Prostate gland (tissue), 2 donors: Measurements from ENCODE around the gene LIME1. TPM values are rescaled to one million over a fixed set of nuclear protein-coding genes. Genes with fewer than 3 reads are reported as not detected.

Source experiments
- DNase-seq: peaks from one replicate; pipeline ENCODE4 v3.0.0-alpha.2; 2019; ENCODE audit warnings: low spot score
- H3K27ac ChIP-seq, 2 donors: fragments of 200-600 bp; sonication (generic); 2 replicates each; pipeline ENCODE4 v1.5.1; 2017 to 2019
- H3K27me3 ChIP-seq: fragments of 200-600 bp; sonication (generic); replicated peaks from 2 replicates; pipeline ENCODE4 v1.5.1; 2019; ENCODE audit not compliant: insufficient read depth
- H3K36me3 ChIP-seq, 2 donors: fragments of 200-600 bp; sonication (generic); 1 replicate in 1 of 2; 2 replicates in 1 of 2; pipeline versions ENCODE4 v1.5.1 to v1.8.1; 2017 to 2019
- H3K4me1 ChIP-seq: fragments of 200-600 bp; sonication (generic); replicated peaks from 2 replicates; pipeline ENCODE4 v1.5.1; 2019
- H3K4me3 ChIP-seq, 2 donors: fragments of 200-600 bp; sonication (generic); 2 replicates each; pipeline ENCODE4 v1.5.1; 2017 to 2019
- H3K9me3 ChIP-seq: fragments of 200-600 bp; sonication (generic); 2 replicates; pipeline ENCODE4 v1.5.1; 2017
- POLR2A ChIP-seq: fragments of 450-650 bp; IDR thresholded peaks from one replicate; pipeline ENCODE4 v1.6.1; 2016; ENCODE audit warnings: antibody characterized with exemption, mild to moderate bottlenecking
- POLR2AphosphoS5 ChIP-seq: sonication (generic); formaldehyde crosslinking; IDR thresholded peaks from one replicate; pipeline ENCODE4 v1.6.1; 2017; ENCODE audit warnings: antibody characterized with exemption
- WGBS: methylation state at CpG from one replicate; pipeline ENCODE4 v1.1.5; 2018; 5-methylcytosine and 5-hydroxymethylcytosine counted together
- intact Hi-C: fragments of 100-400 bp; cut with DNase I; formaldehyde crosslinking; loops from one replicate; pipeline ENCODE4 v1.14.2; 2022
- small RNA-seq, 2 donors: library from RNA; depleted of rRNA; stranded (forward); fragments of <200 nt; gene quantifications; one replicate each; pipeline ENCODE3, GENCODE V24; 2016
- total RNA-seq, 2 donors: library from RNA; depleted of rRNA; stranded (reverse); fragments of >200 nt; gene quantifications; one replicate each; pipeline ENCODE4 v1.1.0, GENCODE V29; 2016
- TF ChIP-seq, protein P1 (sequence below), 4 experiments: fragments of 200-600 bp in 2 of 4; fragments of 450-650 bp in 2 of 4; sonication (generic) in 2 of 4; IDR thresholded peaks; 1 replicate in 3 of 4; 2 replicates in 1 of 4; pipeline ENCODE4 v1.5.1; 2016 to 2019; ENCODE audit warnings: antibody characterized with exemption in 4 of 4, mild to moderate bottlenecking in 2 of 4, moderate library complexity in 2 of 4

Gene LIME1
- total RNA-seq, 2 donors from 2014 or later, result 35.0 to 44.4 TPM

DNA sequence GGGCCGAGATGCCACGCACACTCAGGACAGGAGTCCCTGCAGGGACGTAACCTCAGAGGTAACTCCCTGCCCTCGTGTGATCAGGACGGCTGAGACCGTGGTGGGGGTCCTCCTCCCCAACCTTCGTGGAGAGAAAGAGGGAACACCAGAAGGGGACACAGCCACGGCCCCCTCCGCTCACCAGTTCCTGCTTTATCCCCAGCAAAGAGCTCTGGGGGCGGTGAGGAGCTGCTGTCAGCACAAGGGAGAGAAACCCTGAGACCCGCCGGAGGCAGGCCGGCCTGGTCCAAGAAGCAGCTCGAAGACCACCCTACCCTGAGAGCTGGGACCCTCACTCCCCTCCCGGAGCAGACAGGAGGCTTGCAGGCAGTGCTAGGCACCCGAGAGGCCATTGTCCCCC is 47.5 kb downstream of the LIME1 start:
- intact Hi-C loops, result no loop called here
- no peak overlapping the region for H3K27ac ChIP-seq
- 83% methylated on average over 15 of the region's 16 CpGs for WGBS

DNA sequence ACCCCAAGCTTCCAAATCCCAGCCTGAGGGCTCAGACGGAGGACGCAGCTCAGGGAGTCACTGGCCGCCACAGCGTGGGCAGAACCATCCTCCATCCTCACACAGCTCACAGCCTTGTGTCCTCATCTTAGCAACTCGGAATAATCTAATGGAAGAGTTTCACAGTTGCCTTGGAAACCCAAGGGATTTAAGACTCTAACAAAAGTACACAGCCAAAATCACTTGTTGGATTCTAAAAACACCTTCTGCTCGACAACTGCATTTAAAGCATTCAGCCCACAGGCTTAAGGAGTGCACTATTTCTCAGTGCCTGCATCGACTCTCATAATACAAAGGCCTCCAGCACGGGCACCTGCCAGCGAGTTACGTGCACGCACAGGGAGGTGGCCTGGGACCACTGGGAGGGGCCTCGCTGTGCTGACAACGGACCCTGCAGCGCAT is 49.2 kb downstream of the LIME1 start:
- intact Hi-C loops, result loop anchor here (5.0 kb wide), 1 partner anchor 77 kb away; the partner anchor contains the start of gene ABHD16B

More for the DNA sequence above, 47.5 kb downstream of the LIME1 start:
- no peaks in the 10 kb centered on the region for H3K4me1 ChIP-seq
- DNase-seq, result no peak
- no peak overlapping the region for H3K4me3 ChIP-seq
- no peaks in the 10 kb centered on the region for H3K9me3 ChIP-seq
- TF ChIP-seq POLR2A (no peak), POLR2AphosphoS5 (no peak)
- TF ChIP-seq, protein P1, sequence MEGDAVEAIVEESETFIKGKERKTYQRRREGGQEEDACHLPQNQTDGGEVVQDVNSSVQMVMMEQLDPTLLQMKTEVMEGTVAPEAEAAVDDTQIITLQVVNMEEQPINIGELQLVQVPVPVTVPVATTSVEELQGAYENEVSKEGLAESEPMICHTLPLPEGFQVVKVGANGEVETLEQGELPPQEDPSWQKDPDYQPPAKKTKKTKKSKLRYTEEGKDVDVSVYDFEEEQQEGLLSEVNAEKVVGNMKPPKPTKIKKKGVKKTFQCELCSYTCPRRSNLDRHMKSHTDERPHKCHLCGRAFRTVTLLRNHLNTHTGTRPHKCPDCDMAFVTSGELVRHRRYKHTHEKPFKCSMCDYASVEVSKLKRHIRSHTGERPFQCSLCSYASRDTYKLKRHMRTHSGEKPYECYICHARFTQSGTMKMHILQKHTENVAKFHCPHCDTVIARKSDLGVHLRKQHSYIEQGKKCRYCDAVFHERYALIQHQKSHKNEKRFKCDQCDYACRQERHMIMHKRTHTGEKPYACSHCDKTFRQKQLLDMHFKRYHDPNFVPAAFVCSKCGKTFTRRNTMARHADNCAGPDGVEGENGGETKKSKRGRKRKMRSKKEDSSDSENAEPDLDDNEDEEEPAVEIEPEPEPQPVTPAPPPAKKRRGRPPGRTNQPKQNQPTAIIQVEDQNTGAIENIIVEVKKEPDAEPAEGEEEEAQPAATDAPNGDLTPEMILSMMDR (IDR thresholded peaks at IDR 0.05), result no peak
- no peaks in the 10 kb centered on the region for H3K27me3 ChIP-seq
- H3K36me3 ChIP-seq, result no peaks in the 10 kb centered on the region

DNA sequence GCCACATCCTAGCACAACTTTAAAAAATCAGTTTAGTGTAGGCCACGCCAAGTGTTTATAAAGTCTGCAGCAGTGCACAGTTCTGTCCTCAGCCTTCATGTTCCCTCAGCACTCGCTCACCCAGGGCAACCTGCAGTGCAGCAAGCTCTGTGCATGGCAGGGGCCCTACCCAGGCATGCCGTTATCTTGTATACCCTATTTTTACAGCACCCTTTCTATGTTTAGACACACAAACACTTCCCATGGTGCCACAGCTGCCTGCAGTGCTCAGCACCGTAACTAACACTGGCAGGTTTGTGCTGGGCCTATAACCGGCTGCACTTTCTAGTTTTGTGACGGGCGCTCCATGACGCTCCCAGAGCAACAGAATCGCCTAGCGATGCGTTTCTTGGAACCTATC is 50.8 kb downstream of the LIME1 start:
- no peaks in the 10 kb centered on the region for H3K36me3 ChIP-seq
- no peak overlapping the region for H3K4me3 ChIP-seq
- TF ChIP-seq POLR2AphosphoS5 (no peak), POLR2A (no peak)
- TF ChIP-seq, protein P1 (IDR thresholded peaks at IDR 0.05), result no peak
- H3K27me3 ChIP-seq, result no peaks in the 10 kb centered on the region
- no peak for DNase-seq
- no peaks in the 10 kb centered on the region for H3K9me3 ChIP-seq
- H3K27ac ChIP-seq, result no peak overlapping the region
- intact Hi-C loops, result loop anchor here (5.0 kb wide), 1 partner anchor 75 kb away; the partner anchor contains the start of gene ABHD16B
- no peaks in the 10 kb centered on the region for H3K4me1 ChIP-seq
- 84% methylated on average over 11 of the region's 11 CpGs for WGBS

More for the DNA sequence above, 49.2 kb downstream of the LIME1 start:
- H3K4me3 ChIP-seq, result no peak overlapping the region
- DNase-seq, result no peak
- H3K4me1 ChIP-seq, result no peaks in the 10 kb centered on the region
- H3K27me3 ChIP-seq, result no peaks in the 10 kb centered on the region
- WGBS, result 70% methylated on average over 14 of the region's 14 CpGs
- TF ChIP-seq POLR2AphosphoS5, result no peak
- no peak for TF ChIP-seq POLR2A
- TF ChIP-seq, protein P1 (IDR thresholded peaks at IDR 0.05), result no peak
- no peaks in the 10 kb centered on the region for H3K9me3 ChIP-seq
- H3K36me3 ChIP-seq, result no peaks in the 10 kb centered on the region
- H3K27ac ChIP-seq, result no peak overlapping the region

DNA sequence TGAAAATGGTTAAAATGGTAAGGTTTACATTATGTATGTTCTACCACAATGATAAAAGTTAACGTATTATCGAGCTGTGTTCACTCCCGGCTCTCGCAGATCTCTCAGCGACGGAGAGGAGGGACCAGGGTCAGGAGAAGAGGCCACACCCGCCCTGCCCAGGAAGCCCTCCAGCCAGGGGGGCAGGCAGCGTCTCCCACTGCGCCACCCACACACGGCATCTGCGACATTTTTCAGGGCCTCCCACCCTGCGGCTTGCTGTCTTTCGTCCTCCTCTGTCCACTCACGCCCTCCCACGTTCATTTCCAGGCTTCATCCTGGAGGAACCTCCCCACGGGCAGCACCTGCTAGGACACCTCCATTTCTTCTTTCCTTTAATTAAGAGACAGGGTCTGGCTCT is 51.3 kb downstream of the LIME1 start:
- no peak for DNase-seq
- Histone ChIP-seq H3K4me3 (no peak overlapping the region), H3K27me3 (no peaks in the 10 kb centered on the region), H3K4me1 (no peaks in the 10 kb centered on the region), H3K36me3 (no peaks in the 10 kb centered on the region), H3K27ac (no peak overlapping the region), H3K9me3 (no peaks in the 10 kb centered on the region)
- TF ChIP-seq POLR2A (no peak), POLR2AphosphoS5 (no peak)
- TF ChIP-seq, protein P1 (IDR thresholded peaks at IDR 0.05), result no peak
- 84% methylated on average over 16 of the region's 16 CpGs for WGBS
- intact Hi-C loops, result loop anchor here (5.0 kb wide), 1 partner anchor 75 kb away; the partner anchor contains the start of gene ABHD16B

Small RNA genes lying within 50 kb of the gene (small RNA-seq; reads per million reads assigned to genes)
- gene LIME1, result 0 reads per million in 2 donors
- 0 reads per million in 2 donors for gene TNFRSF6B

Other genes starting within 250 kb of the LIME1 start
- gene EEF1A2, start 237.6 kb upstream of the LIME1 start, total RNA-seq, result 10 to 100 TPM; 13.4 to 20.9 TPM
- gene PPDPF, start 215.9 kb upstream of the LIME1 start, total RNA-seq, result 100 to 1,000 TPM; 602 to 609 TPM
- 1 to 10 TPM in 1 of 2 donors, under 1 TPM in 1; 0.77 to 1.1 TPM for gene PTK6, start 199.3 kb upstream of the LIME1 start, total RNA-seq
- 1 to 10 TPM in 1 of 2 donors, under 1 TPM in 1; 0.34 to 1.6 TPM for gene SRMS, start 188.9 kb upstream of the LIME1 start, total RNA-seq
- gene FNDC11, start 182.5 kb upstream of the LIME1 start, total RNA-seq, result 10 to 100 TPM in 1 of 2 donors, 1 to 10 TPM in 1; 1.8 to 12.1 TPM
- gene HELZ2, start 162.4 kb upstream of the LIME1 start, total RNA-seq, result 10 to 100 TPM; 37.1 to 46.1 TPM
- gene GMEB2, start 109.6 kb upstream of the LIME1 start, total RNA-seq, result 10 to 100 TPM; 18.4 to 27.9 TPM
- gene STMN3, start 83.2 kb upstream of the LIME1 start, total RNA-seq, result 10 to 100 TPM; 21.2 to 24.5 TPM
- 10 to 100 TPM; 21.8 to 42.6 TPM for gene RTEL1, start 78.4 kb upstream of the LIME1 start, total RNA-seq
- 10 to 100 TPM in 1 of 2 donors, 1 to 10 TPM in 1; 6.7 to 12.2 TPM for gene TNFRSF6B, start 40.0 kb upstream of the LIME1 start, total RNA-seq
- gene ARFRP1, start 28.7 kb upstream of the LIME1 start, total RNA-seq, result 10 to 100 TPM; 36.8 to 50.8 TPM
- 10 to 100 TPM; 29.3 to 55.5 TPM for gene ZGPAT, start 28.6 kb upstream of the LIME1 start, total RNA-seq
- 100 to 1,000 TPM; 140 to 155 TPM for gene SLC2A4RG, start 3.1 kb downstream of the LIME1 start, total RNA-seq
- gene ZBTB46, start 94.6 kb downstream of the LIME1 start, total RNA-seq, result 10 to 100 TPM in 1 of 2 donors, 1 to 10 TPM in 1; 7.9 to 12.2 TPM
- gene ABHD16B, start 124.8 kb downstream of the LIME1 start, total RNA-seq, result 1 to 10 TPM in 1 of 2 donors, not detected in 1; 1.6 TPM
- 100 to 1,000 TPM; 105 to 127 TPM for gene TPD52L2, start 128.6 kb downstream of the LIME1 start, total RNA-seq
- gene DNAJC5, start 158.5 kb downstream of the LIME1 start, total RNA-seq, result 10 to 100 TPM; 44.4 to 66.6 TPM
- gene UCKL1, start 219.8 kb downstream of the LIME1 start, total RNA-seq, result 10 to 100 TPM; 46.6 to 66.2 TPM
- 10 to 100 TPM; 12.2 to 24.6 TPM for gene ZNF512B, start 233.3 kb downstream of the LIME1 start, total RNA-seq
- gene SAMD10, start 243.0 kb downstream of the LIME1 start, total RNA-seq, result 10 to 100 TPM in 1 of 2 donors, 1 to 10 TPM in 1; 6.0 to 14.7 TPM
- 10 to 100 TPM; 60.9 to 99.6 TPM for gene PRPF6, start 244.5 kb downstream of the LIME1 start, total RNA-seq